IMR-90 (cell line): ENCODE measurements around the gene EPHB1. TPM values are rescaled to one million over a fixed set of nuclear protein-coding genes. Genes with fewer than 3 reads are reported as not detected.

Source experiments
- ATAC-seq: fragments of 200-7000 bp; cut with Tn5 transposase; 2 replicates; pipeline ENCODE4 v1.9.1; 2020; ENCODE audit warnings: low read depth, mild to moderate bottlenecking, moderate library complexity
- BruUV-seq: library from RNA; stranded (reverse); fragments of 400-500 nt; replicated peaks from 2 replicates; lab custom pipeline; 2021; lab: Mats Ljungman, UMichigan
- CTCF ChIA-PET: fragments of 300-600 bp; formaldehyde crosslinking; extraction: SDS; loops from one replicate; lab custom pipeline; 2021; ENCODE audit warnings: antibody characterized with exemption; lab: Yijun Ruan, JAX
- POLR2A ChIA-PET: fragments of 300-600 bp; sonication (Branson Sonifier 250); formaldehyde crosslinking; loops from one replicate; lab custom pipeline; 2022; ENCODE audit warnings: antibody characterized with exemption; ENCODE audit not compliant: unreplicated experiment; lab: Charles Lee
- DNase-seq: peaks from one replicate; pipeline ENCODE4 v3.0.0; 2013
- H2AFZ ChIP-seq: replicated peaks from 2 replicates; pipeline ENCODE3; 2013; ENCODE audit warnings: low read length, mild to moderate bottlenecking; ENCODE audit not compliant: poor library complexity
- H2AK5ac ChIP-seq: 2 replicates; pipeline ENCODE4 v1.6.1; 2013; ENCODE audit warnings: low read depth, low read length, inconsistent platforms
- H2AK9ac ChIP-seq: replicated peaks from 2 replicates; pipeline ENCODE3; 2013; ENCODE audit warnings: mild to moderate bottlenecking, low read depth, low read length, moderate library complexity; ENCODE audit not compliant: poor library complexity
- H2BK120ac ChIP-seq: 2 replicates; pipeline ENCODE4 v1.6.1; 2013; ENCODE audit warnings: low read depth, low read length, inconsistent platforms
- H2BK15ac ChIP-seq: 3 replicates; pipeline ENCODE4 v1.6.1; 2013; ENCODE audit warnings: low read depth, low read length, inconsistent platforms
- H2BK20ac ChIP-seq: 2 replicates; pipeline ENCODE4 v1.6.1; 2013; ENCODE audit warnings: low read depth, mild to moderate bottlenecking, inconsistent platforms, low read length, moderate library complexity
- H2BK5ac ChIP-seq: 2 replicates; pipeline ENCODE4 v1.6.1; 2013; ENCODE audit warnings: mild to moderate bottlenecking, low read depth, low read length, inconsistent platforms; ENCODE audit not compliant: poor library complexity, severe bottlenecking
- H3K14ac ChIP-seq: replicated peaks from 2 replicates; pipeline ENCODE4 v1.6.1; 2013; ENCODE audit warnings: low read depth, low read length, inconsistent platforms
- H3K18ac ChIP-seq: 2 replicates; pipeline ENCODE4 v1.6.1; 2013; ENCODE audit warnings: low read depth, low read length, control low read depth
- H3K23ac ChIP-seq: 2 replicates; pipeline ENCODE4 v1.6.1; 2013; ENCODE audit warnings: low read depth, low read length, inconsistent platforms
- H3K27ac ChIP-seq: 2 replicates; pipeline ENCODE4 v1.5.1; 2013; ENCODE audit warnings: mild to moderate bottlenecking, control low read depth, low read length; ENCODE audit not compliant: insufficient read depth
- H3K27me3 ChIP-seq: 2 replicates; pipeline ENCODE4 v1.6.1; 2013; ENCODE audit warnings: low read length; ENCODE audit not compliant: control insufficient read depth, insufficient read depth
- H3K36me3 ChIP-seq: 2 replicates; pipeline ENCODE4 v1.6.1; 2013; ENCODE audit warnings: low read length, mixed read lengths; ENCODE audit not compliant: control insufficient read depth, insufficient read depth
- H3K4ac ChIP-seq: 2 replicates; pipeline ENCODE4 v1.6.1; 2013; ENCODE audit warnings: low read depth, low read length, inconsistent platforms
- H3K4me1 ChIP-seq: 2 replicates; pipeline ENCODE4 v1.6.1; 2013; ENCODE audit warnings: low read length, mixed read lengths; ENCODE audit not compliant: control insufficient read depth, insufficient read depth
- H3K4me2 ChIP-seq: 2 replicates; pipeline ENCODE4 v1.6.1; 2013; ENCODE audit warnings: low read depth, mild to moderate bottlenecking, control low read depth, low read length, moderate library complexity
- H3K4me3 ChIP-seq: 2 replicates; pipeline ENCODE4 v1.5.1; 2013; ENCODE audit warnings: low read depth, mild to moderate bottlenecking, control low read depth, low read length, moderate library complexity; ENCODE audit not compliant: insufficient read depth
- H3K56ac ChIP-seq: 2 replicates; pipeline ENCODE4 v1.6.1; 2013; ENCODE audit warnings: low read length, inconsistent platforms; ENCODE audit not compliant: insufficient read depth; ENCODE audit errors: extremely low read depth
- H3K79me1 ChIP-seq, 2 experiments: 2 replicates each; pipeline ENCODE4 v1.6.1; 2013; ENCODE audit warnings: low read length in 2 of 2, inconsistent platforms in 1 of 2, low read depth in 1 of 2
- H3K9ac ChIP-seq: 2 replicates; pipeline ENCODE4 v1.6.1; 2013; ENCODE audit warnings: low read depth, low read length, control low read depth
- H3K9me1 ChIP-seq: 2 replicates; pipeline ENCODE4 v1.6.1; 2013; ENCODE audit warnings: low read length, inconsistent platforms; ENCODE audit not compliant: insufficient read depth
- H3K9me3 ChIP-seq: 2 replicates; pipeline ENCODE4 v1.6.1; 2013; ENCODE audit warnings: low read length; ENCODE audit not compliant: control insufficient read depth, insufficient read depth
- H4K20me1 ChIP-seq: 2 replicates; pipeline ENCODE4 v1.6.1; 2013; ENCODE audit warnings: low read length, inconsistent platforms; ENCODE audit not compliant: insufficient read depth
- H4K5ac ChIP-seq: 2 replicates; pipeline ENCODE4 v1.6.1; 2013; ENCODE audit warnings: mild to moderate bottlenecking, low read depth, low read length, control low read depth
- H4K8ac ChIP-seq, 2 experiments: 2 replicates each; pipeline ENCODE4 v1.6.1; 2013; ENCODE audit warnings: low read depth in 2 of 2, low read length in 2 of 2, control low read depth in 1 of 2, inconsistent platforms in 1 of 2
- H4K91ac ChIP-seq: 2 replicates; pipeline ENCODE4 v1.6.1; 2013; ENCODE audit warnings: low read depth, low read length, inconsistent platforms; ENCODE audit not compliant: insufficient read depth
- BHLHE40 ChIP-seq: fragments of 150-350 bp; IDR thresholded peaks from 2 replicates; pipeline ENCODE4 v1.6.1; 2016; ENCODE audit warnings: mild to moderate bottlenecking, low read depth, low read length
- FOS ChIP-seq: fragments of 150-350 bp; IDR thresholded peaks from 2 replicates; pipeline ENCODE4 v1.6.1; 2016; ENCODE audit warnings: low read depth, low read length
- NFE2L2 ChIP-seq: fragments of 150-350 bp; IDR thresholded peaks from 2 replicates; pipeline ENCODE4 v1.6.1; 2016; ENCODE audit warnings: low read depth, mild to moderate bottlenecking, low read length
- WGBS, 2 experiments: methylation state at CpG; one replicate each; pipeline versions ENCODE4 v1.1.5 to v1.1.7; 2013; ENCODE audit warnings: missing lambda C conversion rate in 2 of 2; ENCODE audit not compliant: insufficient read length in 1 of 2; ENCODE audit errors: extremely low coverage in 2 of 2; 5-methylcytosine and 5-hydroxymethylcytosine counted together
- dilution Hi-C: fragments of 300-500 bp; cut with HindIII; formaldehyde crosslinking; loops from one replicate; pipeline ENCODE4 v1.14.3; 2018; ENCODE audit warnings: low sequenced_read_pairs; ENCODE audit not compliant: unreplicated experiment
- in situ Hi-C: fragments of 300-500 bp; cut with MboI; formaldehyde crosslinking; loops from 3 replicates; pipeline ENCODE4 v1.14.3; 2019; ENCODE audit warnings: low sequenced_read_pairs, inconsistent platforms, mixed read lengths
- intact Hi-C: fragments of 100-400 bp; cut with micrococcal nuclease; formaldehyde crosslinking; loops from 2 replicates; pipeline ENCODE4 v1.10.0; 2022
- polyA plus RNA-seq, 3 experiments: library from polyadenylated mRNA; depleted of rRNA; stranded (reverse); fragments of >200 nt; gene quantifications; 2 replicates each; pipeline ENCODE4 v1.2.3, GENCODE V29; 2012; ENCODE audit warnings: low replicate concordance in 1 of 3
- total RNA-seq: library from RNA; depleted of rRNA; stranded (reverse); fragments of >200 nt; gene quantifications from 2 replicates; pipeline ENCODE4 v1.2.3, GENCODE V29; 2012

EPHB1 gene
- total and polyA plus RNA-seq, 2 of the 4 experiments (the other 2 are of a cell fraction), result 0.17 to 0.36 TPM

- H3K27ac ChIP-seq, result no peak overlapping the region
- ATAC-seq, result no peak
- H3K79me1 ChIP-seq, result no peaks in the 10 kb centered on the region
- intact Hi-C loops (no loop called here), in situ Hi-C loops (no loop called here), dilution Hi-C loops (no loop called here)
- H2AK5ac ChIP-seq, result no peak overlapping the region
- H2BK15ac ChIP-seq, result no peak overlapping the region
- no peak overlapping the region for H3K4ac ChIP-seq
- no peak overlapping the region for H4K5ac ChIP-seq
- DNase-seq, result peak; percentile 5
- H3K9ac ChIP-seq, result no peak overlapping the region
- H4K20me1 ChIP-seq, result no peaks in the 10 kb centered on the region
- no peaks in the 10 kb centered on the region for H3K36me3 ChIP-seq
- no peak overlapping the region for H3K18ac ChIP-seq
- POLR2A ChIA-PET, result no interaction called here
- H3K56ac ChIP-seq, result no peak overlapping the region
- H2BK120ac ChIP-seq, result no peak overlapping the region
- H2BK5ac ChIP-seq, result no peak overlapping the region
- H3K4me1 ChIP-seq, result no peaks in the 10 kb centered on the region
- BruUV-seq, result no TSS peak
- TF ChIP-seq NFE2L2, result no peak
- TF ChIP-seq BHLHE40, result no peak
- TF ChIP-seq FOS, result no peak
- H3K4me3 ChIP-seq, result no peak overlapping the region
- H3K14ac ChIP-seq, result no peak overlapping the region
- H3K27me3 ChIP-seq, result no peaks in the 10 kb centered on the region
- WGBS, 2 experiments, result no CpG with 5 or more reads among the region's 8 CpGs
- H2AFZ ChIP-seq, result no peak overlapping the region
- no peak overlapping the region for H4K8ac ChIP-seq
- no peak overlapping the region for H2BK20ac ChIP-seq
- no peak overlapping the region for H4K91ac ChIP-seq
- no peak overlapping the region for H2AK9ac ChIP-seq
- CTCF ChIA-PET, result no interaction called here
- no peak overlapping the region for H3K4me2 ChIP-seq
- H3K9me3 ChIP-seq, result peaks cover 10% of the 10 kb centered on the region; the same call in 1 of the 2 replicates
- no peak overlapping the region for H3K23ac ChIP-seq
- no peaks in the 10 kb centered on the region for H3K9me1 ChIP-seq
Measured at GRCh38 chr3:135106445-135106844, 311.4 kb downstream of the EPHB1 start.
